Ishikawa (cell line): Measurements from ENCODE around the gene NEGR1.

Source experiments
- CREB1 ChIP-seq: IDR thresholded peaks from 2 replicates; pipeline ENCODE4 v1.6.1; 2012; ENCODE audit warnings: low read depth
- EP300 ChIP-seq: IDR thresholded peaks from 2 replicates; pipeline ENCODE4 v1.6.1; 2012; ENCODE audit warnings: borderline replicate concordance
- RAD21 ChIP-seq: IDR thresholded peaks from 2 replicates; pipeline ENCODE4 v1.6.1; 2012; ENCODE audit warnings: low read depth
- REST ChIP-seq: IDR thresholded peaks from 2 replicates; pipeline ENCODE4 v1.6.1; 2012; ENCODE audit warnings: low read depth, mild to moderate bottlenecking
- TAF1 ChIP-seq: IDR thresholded peaks from 2 replicates; pipeline ENCODE4 v1.6.1; 2012; ENCODE audit warnings: low read depth, mild to moderate bottlenecking
- TCF12 ChIP-seq: IDR thresholded peaks from 2 replicates; pipeline ENCODE4 v1.6.1; 2012; ENCODE audit warnings: low read depth
- TEAD4 ChIP-seq: IDR thresholded peaks from 2 replicates; pipeline ENCODE4 v1.6.1; 2012
- YY1 ChIP-seq: IDR thresholded peaks from 2 replicates; pipeline ENCODE4 v1.6.1; 2012; ENCODE audit warnings: low read depth
- TF ChIP-seq, protein P1 (sequence below): IDR thresholded peaks from 2 replicates; pipeline ENCODE4 v1.6.1; 2012

- TF ChIP-seq EP300 (no peak), REST (no peak), YY1 (no peak), TCF12 (no peak), RAD21 (no peak), TAF1 (no peak), TEAD4 (no peak), CREB1 (no peak)
- TF ChIP-seq, protein P1, sequence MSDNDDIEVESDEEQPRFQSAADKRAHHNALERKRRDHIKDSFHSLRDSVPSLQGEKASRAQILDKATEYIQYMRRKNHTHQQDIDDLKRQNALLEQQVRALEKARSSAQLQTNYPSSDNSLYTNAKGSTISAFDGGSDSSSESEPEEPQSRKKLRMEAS = no peak
These were observed 361.8 kb downstream of the NEGR1 start for GRCh38 chr1:71920556-71920955.
